GM18868 (cell line): Measurements from ENCODE around the gene COL4A1.

Experiments used
- ATAC-seq: cut with Tn5 transposase; IDR thresholded peaks from one replicate; pipeline ENCODE4 v1.9.1; 2021; ENCODE audit warnings: mild to moderate bottlenecking, moderate library complexity; ENCODE audit not compliant: unreplicated experiment

COL4A1 gene

DNA sequence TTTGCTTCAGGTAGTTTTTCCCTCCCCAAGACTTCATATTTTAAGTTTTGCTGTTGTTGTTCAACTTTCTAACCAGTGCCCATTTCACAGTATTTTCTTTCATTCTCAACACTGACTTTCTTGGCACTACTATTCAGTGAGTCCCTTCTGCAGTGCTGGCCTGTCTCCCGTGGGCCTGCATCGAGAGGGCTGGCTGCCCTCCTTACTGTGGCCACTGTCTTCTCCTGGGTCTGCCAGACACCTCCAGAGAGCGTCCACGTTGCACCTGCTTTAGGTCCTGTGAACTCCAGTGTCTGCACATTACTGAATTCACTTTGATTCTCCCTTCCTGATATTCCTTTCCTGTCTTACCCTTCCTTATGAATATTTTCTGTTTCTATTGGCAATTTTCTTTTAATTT lies 27.3 kb downstream of the COL4A1 start:
- no peak for ATAC-seq

GRCh38 chr13:110278859-110279258 lies 28.1 kb downstream of the COL4A1 start:
- ATAC-seq, result no peak

DNA sequence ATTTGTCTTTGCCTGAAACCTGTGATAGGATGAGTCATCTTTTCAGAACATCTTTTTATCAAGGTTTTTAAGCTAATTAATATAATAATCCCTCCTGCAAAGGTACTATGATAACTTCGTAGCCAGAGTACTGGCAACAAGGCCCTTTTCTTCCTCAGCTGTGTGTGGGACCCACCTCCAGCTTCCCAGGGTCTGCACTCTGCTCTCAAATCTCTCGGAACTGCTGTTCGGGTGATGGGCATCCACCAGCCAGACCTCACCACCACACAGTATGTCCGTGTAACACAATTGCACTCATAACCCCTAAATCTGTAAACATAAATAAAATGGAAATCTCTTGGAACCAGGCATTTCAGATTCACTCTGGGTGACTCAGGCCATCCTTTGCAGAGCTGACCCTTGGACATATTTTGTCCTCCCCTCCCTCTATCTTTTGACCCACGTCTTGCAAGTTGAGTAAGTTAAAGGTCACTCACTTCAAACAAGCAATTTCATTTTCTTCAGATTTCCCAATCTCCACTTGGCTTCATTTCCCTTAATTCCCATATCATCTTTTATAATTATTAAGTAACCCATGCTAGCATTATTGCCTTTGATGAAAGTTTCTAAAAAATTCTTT lies 29.5 kb downstream of the COL4A1 start:
- no peak for ATAC-seq

- no peak for ATAC-seq
These were observed 30.4 kb downstream of the COL4A1 start for GRCh38 chr13:110276553-110276950.

GRCh38 chr13:110275931-110276552 lies 30.9 kb downstream of the COL4A1 start:
- ATAC-seq, result no peak

DNA sequence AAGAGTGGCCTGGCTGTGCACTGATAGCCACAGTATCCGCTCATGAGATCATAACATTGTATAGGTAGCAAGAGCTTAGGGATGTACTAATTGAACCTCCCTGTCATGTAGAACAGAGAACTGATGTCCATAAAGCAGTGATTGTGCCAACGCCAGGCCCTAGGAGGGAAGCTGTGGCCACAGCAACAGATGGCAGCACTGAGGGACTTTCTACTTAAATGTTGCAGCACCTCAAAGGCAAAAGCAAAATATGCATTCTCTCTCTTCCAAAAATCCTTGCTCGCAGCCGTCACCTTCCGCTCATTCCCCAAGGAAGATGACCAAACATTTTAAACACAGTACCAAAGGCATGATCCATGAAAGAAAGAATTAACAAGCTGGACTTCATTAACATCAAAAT lies 32.3 kb downstream of the COL4A1 start:
- ATAC-seq, result no peak

DNA sequence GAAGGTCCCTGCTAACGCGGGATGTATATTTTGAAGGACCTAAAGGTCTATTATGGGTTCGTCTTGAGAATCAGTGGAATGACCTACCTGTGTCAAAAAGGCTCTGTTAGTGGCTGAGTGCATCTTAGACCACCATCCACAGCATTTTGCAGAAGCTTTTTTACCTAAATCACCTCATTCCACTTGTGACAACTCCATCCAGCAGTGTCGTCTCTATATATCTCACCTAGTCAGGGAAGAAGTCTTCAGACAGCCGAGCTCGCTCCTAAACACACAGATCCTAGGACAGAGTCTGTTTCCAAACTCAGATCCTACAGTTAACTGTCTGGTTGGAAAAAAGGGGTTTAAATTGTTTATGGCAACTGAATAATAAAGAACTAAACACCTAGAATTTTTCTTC lies 33.7 kb downstream of the COL4A1 start:
- ATAC-seq, result no peak

DNA sequence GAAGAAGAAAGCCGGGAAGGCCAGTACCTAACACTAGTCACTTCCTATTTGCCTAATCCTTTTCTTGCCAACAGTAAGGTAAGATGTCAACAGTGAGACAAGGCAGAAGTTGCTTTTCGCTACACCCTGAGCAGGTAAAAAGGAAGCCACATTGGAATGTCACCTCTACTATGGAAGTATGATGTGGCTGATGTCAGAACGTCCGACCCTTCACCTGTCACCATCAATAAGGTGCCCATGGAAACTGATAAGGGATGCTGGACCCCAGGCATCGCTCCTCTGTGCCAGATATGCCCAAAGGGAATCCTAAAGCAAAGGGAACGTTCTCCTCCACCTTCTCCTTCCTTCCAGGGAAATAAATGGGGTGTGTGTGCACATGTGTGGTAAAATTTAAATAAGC lies 34.3 kb downstream of the COL4A1 start:
- no peak for ATAC-seq

- no peak for ATAC-seq
These were observed 34.7 kb downstream of the COL4A1 start for GRCh38 chr13:110272227-110272626.

DNA sequence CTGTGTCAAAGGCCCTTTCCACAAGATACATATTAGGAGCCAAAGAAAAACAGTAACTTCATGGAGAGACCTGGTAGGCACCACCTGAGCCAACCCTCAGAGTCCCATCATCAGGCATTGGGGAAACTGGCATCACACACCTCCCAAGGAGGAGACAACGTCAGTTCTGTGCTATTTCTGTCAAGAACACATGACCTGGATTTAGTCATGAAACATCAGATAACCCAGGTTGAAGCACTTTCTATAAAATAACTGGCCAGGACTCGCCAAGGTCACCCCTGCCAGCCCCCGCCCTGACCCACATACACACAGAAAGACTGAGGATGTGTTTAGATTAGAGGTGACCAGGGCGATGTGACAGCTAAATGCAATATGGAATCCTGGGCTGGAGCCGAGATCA lies 35.6 kb downstream of the COL4A1 start:
- ATAC-seq, result no peak

DNA sequence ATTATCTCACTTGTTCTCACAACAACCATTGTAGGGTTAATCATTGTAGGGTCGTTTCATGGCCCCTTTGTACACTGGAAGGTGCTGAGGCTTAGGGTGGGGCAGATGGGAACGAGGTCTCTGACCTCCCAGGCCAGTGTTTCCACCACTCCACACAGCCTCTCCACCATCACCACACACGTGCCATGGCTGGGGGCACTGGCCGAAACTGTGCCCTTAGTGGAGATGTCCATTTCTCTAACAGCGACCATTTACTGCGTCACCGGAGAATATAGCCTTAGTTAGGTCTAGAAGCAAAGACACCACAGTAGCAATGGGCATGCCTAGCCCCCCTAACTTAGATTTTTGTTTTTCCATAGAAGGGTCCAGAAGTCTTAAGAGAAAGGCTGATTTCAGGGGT lies 36.5 kb downstream of the COL4A1 start:
- no peak for ATAC-seq

- no peak for ATAC-seq
These were observed 37.3 kb downstream of the COL4A1 start for GRCh38 chr13:110269509-110270185.

GRCh38 chr13:110268576-110269185 lies 38.3 kb downstream of the COL4A1 start:
- ATAC-seq, result no peak

GRCh38 chr13:110268061-110268460 lies 38.9 kb downstream of the COL4A1 start:
- no peak for ATAC-seq

DNA sequence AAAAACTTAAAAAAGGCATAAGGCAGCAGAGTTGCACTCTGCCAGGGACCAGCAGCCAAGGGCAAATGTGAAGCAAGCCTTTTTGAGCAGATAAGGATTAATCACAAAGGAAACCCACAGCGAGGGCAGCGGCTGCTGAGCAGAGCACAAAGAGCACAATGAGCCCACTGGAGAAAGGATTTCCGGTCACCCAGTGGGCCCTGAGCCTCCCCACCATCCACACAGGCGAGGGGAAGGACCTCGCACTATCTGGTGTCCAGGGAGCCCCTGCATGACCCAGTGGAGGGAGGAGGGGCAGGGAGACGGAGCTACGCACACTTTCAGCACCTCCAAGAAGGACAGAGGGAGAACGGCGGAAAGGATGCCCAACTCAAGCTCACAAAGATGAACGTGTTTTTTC lies 40.0 kb downstream of the COL4A1 start:
- ATAC-seq, result no peak

DNA sequence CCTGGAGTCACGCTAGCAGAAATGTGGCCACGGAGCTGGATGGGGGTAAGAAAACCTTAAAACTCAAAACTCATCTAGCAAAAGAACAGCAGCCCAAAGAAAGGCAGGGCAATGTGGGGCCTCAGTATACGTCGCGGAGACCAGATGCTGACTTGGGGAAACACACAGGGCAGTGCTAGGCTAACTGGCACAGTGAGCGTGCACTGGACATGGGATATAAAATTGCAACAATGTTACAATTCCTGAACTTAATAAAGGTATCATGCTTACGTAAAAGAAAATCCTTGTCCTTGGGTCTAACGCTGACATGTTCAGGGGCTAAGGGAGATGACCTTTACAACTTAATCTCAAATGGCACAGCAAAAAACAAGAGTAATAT lies 40.5 kb downstream of the COL4A1 start:
- no peak for ATAC-seq

DNA sequence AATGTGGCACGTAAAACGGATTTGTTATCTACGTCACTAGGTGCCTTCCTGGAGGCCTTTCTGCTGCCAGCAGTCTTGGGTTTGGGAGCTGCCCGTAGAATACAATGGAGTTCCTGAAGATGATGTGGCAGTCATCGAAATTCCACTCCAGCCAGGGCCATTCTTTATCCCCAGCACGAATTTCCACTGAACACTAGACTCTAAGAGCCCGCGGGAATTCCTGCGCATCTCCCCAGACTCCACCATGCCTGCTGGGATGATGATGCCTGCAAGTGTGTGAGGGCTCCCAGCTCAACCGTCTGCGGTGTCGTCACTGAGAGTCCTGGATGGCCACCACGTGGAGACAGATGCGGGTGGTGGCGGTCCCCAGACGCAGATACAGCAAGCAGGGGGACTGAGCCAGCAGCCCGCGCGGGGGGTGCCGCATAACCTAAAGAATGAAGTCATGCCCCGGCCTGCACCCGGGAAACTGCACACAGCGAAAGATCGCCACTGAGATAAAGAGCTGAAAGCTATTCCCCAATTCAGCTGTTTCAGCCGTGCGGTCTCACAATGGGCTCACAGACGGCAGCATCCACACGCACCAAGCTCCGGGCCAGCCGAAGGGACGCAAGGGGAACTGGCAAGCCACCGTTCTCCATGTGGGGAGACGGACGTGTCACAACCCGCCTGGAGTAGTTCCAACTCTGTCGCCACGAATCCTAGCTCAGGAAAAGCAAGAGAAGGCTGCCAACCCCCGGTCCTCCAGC lies 41.1 kb downstream of the COL4A1 start:
- ATAC-seq, result no peak

DNA sequence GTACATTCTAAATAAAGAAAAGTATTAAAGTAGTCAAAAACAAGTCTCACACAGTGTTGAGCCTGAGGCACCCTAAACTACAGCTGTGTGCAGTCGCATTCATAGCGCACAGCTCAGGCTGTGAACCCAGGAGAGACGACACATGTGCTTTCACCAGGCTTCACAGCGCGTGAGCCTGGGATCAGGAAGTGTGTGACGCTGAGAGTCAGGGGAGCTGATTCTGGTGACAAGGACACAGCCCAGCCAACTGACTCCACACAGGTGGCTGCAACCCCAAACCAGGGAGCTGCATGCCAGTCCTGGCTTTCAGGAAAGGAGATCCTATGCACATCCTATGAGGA lies 41.6 kb downstream of the COL4A1 start:
- no peak for ATAC-seq

DNA sequence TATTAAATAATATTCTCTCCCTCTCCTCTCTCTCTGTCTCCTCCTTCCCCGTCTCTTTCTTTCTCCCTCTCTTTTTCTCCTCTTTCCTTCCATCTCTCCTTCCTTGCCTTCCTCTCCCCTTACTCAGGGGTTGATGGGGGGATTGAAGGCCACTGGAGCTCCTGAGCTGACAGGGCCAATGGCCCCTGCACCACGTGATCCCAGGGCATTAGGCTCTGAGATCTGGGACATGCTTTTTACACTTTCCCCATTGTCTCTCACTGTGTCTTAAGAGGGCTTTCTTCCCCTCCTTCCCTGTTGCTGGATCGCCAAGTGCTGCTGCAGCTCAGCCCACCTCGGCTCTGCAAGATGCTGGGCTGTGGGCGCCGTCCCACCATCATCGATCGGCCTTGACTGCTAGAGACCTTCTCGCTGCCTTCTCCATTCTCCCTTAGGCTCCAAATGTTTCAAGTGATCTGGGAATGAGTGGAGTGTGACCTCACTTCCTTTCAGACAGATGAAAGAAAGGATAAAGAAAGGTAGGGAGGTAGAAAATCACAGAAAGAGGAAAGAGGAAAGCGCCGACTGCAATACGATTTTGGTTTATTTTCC lies 42.2 kb downstream of the COL4A1 start:
- no peak for ATAC-seq

- ATAC-seq, result no peak
These were observed 43.1 kb downstream of the COL4A1 start for GRCh38 chr13:110263888-110264287.

DNA sequence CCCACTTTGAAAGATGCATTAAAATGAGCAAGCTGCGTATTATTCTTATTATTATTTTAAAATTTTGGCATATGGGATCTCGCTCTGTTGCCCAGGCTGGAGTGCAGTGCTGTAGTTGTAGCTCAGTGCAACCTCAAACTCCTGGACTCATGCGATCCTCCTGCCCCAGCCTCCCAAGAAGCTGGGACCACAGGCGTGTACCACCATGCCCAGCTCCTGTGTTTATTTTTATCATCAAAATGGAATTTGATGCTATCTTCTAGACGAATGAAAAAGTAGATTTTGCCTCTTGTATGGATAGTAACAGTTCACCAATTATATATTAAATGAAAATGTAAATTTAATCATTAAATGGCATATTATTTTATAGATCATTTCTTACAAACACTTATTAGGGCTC lies 43.6 kb downstream of the COL4A1 start:
- ATAC-seq, result no peak
